Measurements from ENCODE around the gene CPN1. TPM values are rescaled to one million over a fixed set of nuclear protein-coding genes. Genes with fewer than 3 reads are reported as not detected.

The CPN1 gene
- total RNA-seq, 1 experiment from 2014 or later = not detected

DNA sequence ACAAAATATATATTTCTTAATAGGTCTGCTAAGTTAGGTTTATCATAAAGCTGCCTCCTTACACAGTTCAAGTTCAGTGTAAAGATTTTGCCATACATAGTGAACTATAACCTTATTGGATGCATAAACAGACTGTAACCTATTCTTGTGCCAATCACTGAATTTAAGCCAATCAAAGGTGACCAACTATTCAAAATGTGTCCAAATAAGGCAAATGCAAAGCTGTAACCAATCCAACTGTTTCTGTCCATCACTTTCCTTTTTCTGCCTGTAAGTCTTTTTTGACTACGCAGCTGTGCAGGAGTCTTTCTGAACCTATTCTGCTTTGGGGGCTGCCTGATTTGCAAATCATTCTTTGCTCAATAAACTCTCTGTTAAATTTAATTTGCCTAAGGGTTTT is 60.3 kb downstream of the CPN1 start:
- Mint-ChIP-seq H3K4me3 (ENCODE audit: unreplicated experiment) (no peak overlapping the region), H3K27ac (ENCODE audit: low read depth, unreplicated experiment) (no peak overlapping the region), H3K36me3 (ENCODE audit: insufficient read depth, unreplicated experiment) (no peaks in the 10 kb centered on the region), H3K27me3 (ENCODE audit: insufficient read depth, unreplicated experiment) (no peaks in the 10 kb centered on the region), H3K4me1 (ENCODE audit: insufficient read depth, unreplicated experiment) (no peaks in the 10 kb centered on the region), H3K9me3 (ENCODE audit: unreplicated experiment) (no peaks in the 10 kb centered on the region)
- DNase-seq (ENCODE audit: unreplicated experiment) = no peak
- no TSS peak for BruUV-seq (replicated peaks)
- CTCF ChIA-PET = interaction anchor here (1.2 to 4.1 kb wide), 2 partner anchors 25 to 116 kb away, joined by 4 to 20 read pairs; no protein-coding TSS in a partner anchor
- TF ChIP-seq, protein P1, sequence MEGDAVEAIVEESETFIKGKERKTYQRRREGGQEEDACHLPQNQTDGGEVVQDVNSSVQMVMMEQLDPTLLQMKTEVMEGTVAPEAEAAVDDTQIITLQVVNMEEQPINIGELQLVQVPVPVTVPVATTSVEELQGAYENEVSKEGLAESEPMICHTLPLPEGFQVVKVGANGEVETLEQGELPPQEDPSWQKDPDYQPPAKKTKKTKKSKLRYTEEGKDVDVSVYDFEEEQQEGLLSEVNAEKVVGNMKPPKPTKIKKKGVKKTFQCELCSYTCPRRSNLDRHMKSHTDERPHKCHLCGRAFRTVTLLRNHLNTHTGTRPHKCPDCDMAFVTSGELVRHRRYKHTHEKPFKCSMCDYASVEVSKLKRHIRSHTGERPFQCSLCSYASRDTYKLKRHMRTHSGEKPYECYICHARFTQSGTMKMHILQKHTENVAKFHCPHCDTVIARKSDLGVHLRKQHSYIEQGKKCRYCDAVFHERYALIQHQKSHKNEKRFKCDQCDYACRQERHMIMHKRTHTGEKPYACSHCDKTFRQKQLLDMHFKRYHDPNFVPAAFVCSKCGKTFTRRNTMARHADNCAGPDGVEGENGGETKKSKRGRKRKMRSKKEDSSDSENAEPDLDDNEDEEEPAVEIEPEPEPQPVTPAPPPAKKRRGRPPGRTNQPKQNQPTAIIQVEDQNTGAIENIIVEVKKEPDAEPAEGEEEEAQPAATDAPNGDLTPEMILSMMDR (IDR thresholded peaks at IDR 0.05; ENCODE audit: unreplicated experiment) = no peak
- POLR2A ChIA-PET = interaction anchor here (1.3 to 1.6 kb wide), 2 partner anchors 12 to 21 kb away, joined by 4 to 5 read pairs; partner anchors contain the start of gene DNMBP
- intact Hi-C loops (cut with micrococcal nuclease) = no loop called here

DNA sequence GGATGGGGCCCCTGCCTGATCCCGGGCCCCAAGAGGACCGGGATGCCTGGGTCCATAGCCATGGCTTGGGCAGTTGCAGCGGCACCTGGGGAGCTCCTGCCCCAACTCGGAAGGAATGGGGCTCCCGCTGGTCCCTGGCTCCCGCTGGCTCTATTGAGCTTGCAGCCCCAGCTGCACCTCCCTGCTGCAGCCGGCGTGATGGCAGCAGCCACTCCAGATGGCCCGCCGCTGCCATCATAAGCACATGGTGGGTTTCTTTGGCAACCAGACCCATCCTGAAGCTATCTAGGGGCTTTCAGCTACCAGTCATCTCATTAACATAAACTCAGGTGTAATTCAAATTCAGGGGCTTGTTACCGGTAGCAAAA is 60.8 kb downstream of the CPN1 start:
- Mint-ChIP-seq H3K36me3 (ENCODE audit: insufficient read depth, unreplicated experiment) (no peaks in the 10 kb centered on the region), H3K27me3 (ENCODE audit: insufficient read depth, unreplicated experiment) (no peaks in the 10 kb centered on the region), H3K4me3 (ENCODE audit: unreplicated experiment) (no peak overlapping the region), H3K9me3 (ENCODE audit: unreplicated experiment) (no peaks in the 10 kb centered on the region), H3K4me1 (ENCODE audit: insufficient read depth, unreplicated experiment) (no peaks in the 10 kb centered on the region), H3K27ac (ENCODE audit: low read depth, unreplicated experiment) (no peak overlapping the region)
- ChIA-PET CTCF (interaction anchor here (1.2 to 4.1 kb wide), 2 partner anchors 25 to 115 kb away, joined by 4 to 20 read pairs; no protein-coding TSS in a partner anchor), POLR2A (interaction anchor here (0.8 to 1.6 kb wide), 3 partner anchors 11 to 21 kb away, joined by 3 to 5 read pairs (median 4); partner anchors contain the start of gene DNMBP)
- no peak for DNase-seq (ENCODE audit: unreplicated experiment)
- BruUV-seq (replicated peaks) = no TSS peak
- intact Hi-C loops (cut with micrococcal nuclease) = no loop called here
- TF ChIP-seq, protein P1 (IDR thresholded peaks at IDR 0.05; ENCODE audit: unreplicated experiment) = no peak

DNA sequence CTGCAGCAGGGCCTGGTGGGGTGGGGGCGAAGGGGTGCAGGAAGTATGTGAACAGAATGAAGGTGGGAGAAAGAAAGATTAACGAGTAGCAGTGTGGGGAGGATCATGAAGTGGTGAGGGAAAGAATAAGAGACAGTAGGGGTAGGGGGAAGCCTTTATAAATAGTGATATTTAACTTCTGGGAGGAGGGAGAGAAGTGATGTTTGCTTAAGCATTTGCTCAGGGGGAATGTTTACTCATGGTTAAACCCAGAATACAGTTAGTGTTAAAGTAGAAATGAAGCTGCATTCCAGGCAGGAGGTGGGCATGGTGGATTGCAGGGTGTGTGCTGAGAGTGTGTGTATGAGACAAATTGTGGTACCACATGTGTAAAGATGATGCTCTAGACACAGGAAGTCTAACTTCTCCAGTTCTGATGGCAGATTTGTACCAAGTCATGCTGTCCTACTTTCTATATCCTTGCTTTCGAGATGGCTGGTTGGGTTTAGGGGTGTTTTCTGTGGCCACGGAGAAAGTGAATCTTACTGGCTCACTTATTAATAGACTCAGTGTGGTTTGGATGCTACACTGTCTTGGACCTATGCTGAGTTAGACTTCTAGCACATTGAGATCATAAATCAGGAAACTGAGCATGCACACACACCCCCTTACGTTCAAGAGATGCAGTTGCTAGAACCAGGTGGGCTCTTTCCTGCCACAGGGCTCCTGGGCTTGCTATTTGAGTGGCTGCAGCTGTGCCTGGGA is 61.4 kb downstream of the CPN1 start:
- no peaks in the 10 kb centered on the region for H3K36me3 Mint-ChIP-seq (ENCODE audit: insufficient read depth, unreplicated experiment)
- H3K4me1 Mint-ChIP-seq (ENCODE audit: insufficient read depth, unreplicated experiment) = no peaks in the 10 kb centered on the region
- ChIA-PET POLR2A (interaction anchor here (0.8 to 1.3 kb wide), 2 partner anchors 10 to 22 kb away, joined by 3 to 5 read pairs; partner anchors contain the start of gene DNMBP), CTCF (interaction anchor here (4.1 kb wide), 1 partner anchor 26 kb away, joined by 20 read pairs; no protein-coding TSS in a partner anchor)
- H3K4me3 Mint-ChIP-seq (ENCODE audit: unreplicated experiment) = no peak overlapping the region
- BruUV-seq (replicated peaks) = no TSS peak
- no peaks in the 10 kb centered on the region for H3K9me3 Mint-ChIP-seq (ENCODE audit: unreplicated experiment)
- TF ChIP-seq, protein P1 (IDR thresholded peaks at IDR 0.05; ENCODE audit: unreplicated experiment) = no peak
- intact Hi-C loops (cut with micrococcal nuclease) = no loop called here
- no peak overlapping the region for H3K27ac Mint-ChIP-seq (ENCODE audit: low read depth, unreplicated experiment)
- no peak for DNase-seq (ENCODE audit: unreplicated experiment)
- H3K27me3 Mint-ChIP-seq (ENCODE audit: insufficient read depth, unreplicated experiment) = no peaks in the 10 kb centered on the region

DNA sequence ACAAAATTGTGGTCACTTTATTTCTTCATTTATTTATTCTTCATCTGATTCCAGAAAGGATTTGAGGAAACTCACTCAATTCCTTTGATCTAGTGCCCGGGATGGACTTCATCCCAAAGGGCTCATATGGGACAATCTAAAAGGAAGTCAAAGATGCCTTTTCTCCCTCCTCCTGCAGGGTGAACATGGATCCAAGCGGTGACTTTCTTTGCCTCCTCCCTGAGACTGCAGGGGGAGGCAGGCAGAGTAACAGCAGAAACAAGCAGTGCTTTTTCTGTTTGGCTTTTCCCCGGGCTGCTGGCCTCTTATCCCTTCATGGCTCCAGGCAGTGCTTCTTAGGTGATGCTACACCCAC is 61.9 kb downstream of the CPN1 start:
- POLR2A ChIA-PET = no interaction called here
- CTCF ChIA-PET = interaction anchor here (2.4 kb wide), 1 partner anchor 10 kb away, joined by 10 read pairs; the partner anchor contains the start of gene DNMBP
- intact Hi-C loops (cut with micrococcal nuclease) = no loop called here
- no peak overlapping the region for H3K27ac Mint-ChIP-seq (ENCODE audit: low read depth, unreplicated experiment)
- H3K4me3 Mint-ChIP-seq (ENCODE audit: unreplicated experiment) = no peak overlapping the region
- H3K4me1 Mint-ChIP-seq (ENCODE audit: insufficient read depth, unreplicated experiment) = no peaks in the 10 kb centered on the region
- TF ChIP-seq, protein P1 (IDR thresholded peaks at IDR 0.05; ENCODE audit: unreplicated experiment) = no peak
- no TSS peak for BruUV-seq (replicated peaks)
- no peaks in the 10 kb centered on the region for H3K27me3 Mint-ChIP-seq (ENCODE audit: insufficient read depth, unreplicated experiment)
- no peaks in the 10 kb centered on the region for H3K9me3 Mint-ChIP-seq (ENCODE audit: unreplicated experiment)
- no peaks in the 10 kb centered on the region for H3K36me3 Mint-ChIP-seq (ENCODE audit: insufficient read depth, unreplicated experiment)
- DNase-seq (ENCODE audit: unreplicated experiment) = no peak
